DMS79 (cell line): ENCODE data around the gene COL23A1.
A peak's percentile ranks its signal among the peaks of the same experiment; 100 is the strongest.
"Not testable (repeated sequence)": the region's sequence is repeated elsewhere in the genome, so short reads cannot be mapped to it uniquely, and the experiment has no call there.

Source experiments
- DNase-seq: peaks from one replicate; lab custom pipeline; 2025; lab: John Stamatoyannopoulos, UW

The COL23A1 gene

GRCh38 chr5:178261666-178262600 is 328.3 kb downstream of the COL23A1 start:
- DNase-seq = no peak

- DNase-seq = no peak
Observed at GRCh38 chr5:178259623-178260536, 330.3 kb downstream of the COL23A1 start.

GRCh38 chr5:178257650-178258049 is 332.5 kb downstream of the COL23A1 start:
- DNase-seq = no peak

GRCh38 chr5:178256746-178257145 is 333.4 kb downstream of the COL23A1 start:
- DNase-seq = no peak

- not testable (repeated sequence) for DNase-seq
Observed at GRCh38 chr5:178253632-178254031, 336.6 kb downstream of the COL23A1 start.

GRCh38 chr5:178252258-178252657 is 337.9 kb downstream of the COL23A1 start:
- no peak for DNase-seq

GRCh38 chr5:178250263-178250662 is 339.9 kb downstream of the COL23A1 start:
- DNase-seq = no peak

- peak; percentile 47 for DNase-seq
Observed at GRCh38 chr5:178249191-178249989, 340.8 kb downstream of the COL23A1 start.

GRCh38 chr5:178248750-178249149 is 341.4 kb downstream of the COL23A1 start:
- DNase-seq = no peak

GRCh38 chr5:178247481-178248456 is 342.4 kb downstream of the COL23A1 start:
- no peak for DNase-seq

GRCh38 chr5:178246624-178247279 is 343.4 kb downstream of the COL23A1 start:
- no peak for DNase-seq

- DNase-seq = no peak
Observed at GRCh38 chr5:178245389-178245788, 344.8 kb downstream of the COL23A1 start.

- DNase-seq = no peak
Observed at GRCh38 chr5:178244576-178244975, 345.6 kb downstream of the COL23A1 start.

- DNase-seq = no peak
Observed at GRCh38 chr5:178242416-178242815, 347.8 kb downstream of the COL23A1 start.

GRCh38 chr5:178241688-178242231 is 348.4 kb downstream of the COL23A1 start:
- DNase-seq = no peak

GRCh38 chr5:178241231-178241663 is 348.9 kb downstream of the COL23A1 start:
- no peak for DNase-seq

GRCh38 chr5:178240766-178241165 is 349.4 kb downstream of the COL23A1 start:
- DNase-seq = no peak

GRCh38 chr5:178240341-178240741 is 349.9 kb downstream of the COL23A1 start:
- no peak for DNase-seq

GRCh38 chr5:178239626-178240301 is 350.4 kb downstream of the COL23A1 start:
- not testable (repeated sequence) for DNase-seq
